GM21381 (cell line): ENCODE measurements around the gene RHOD.

ENCODE experiments used
- ATAC-seq: cut with Tn5 transposase; IDR thresholded peaks from one replicate; pipeline ENCODE4 v1.9.1; 2021; ENCODE audit warnings: mild to moderate bottlenecking, moderate library complexity; ENCODE audit not compliant: unreplicated experiment

Gene RHOD

DNA sequence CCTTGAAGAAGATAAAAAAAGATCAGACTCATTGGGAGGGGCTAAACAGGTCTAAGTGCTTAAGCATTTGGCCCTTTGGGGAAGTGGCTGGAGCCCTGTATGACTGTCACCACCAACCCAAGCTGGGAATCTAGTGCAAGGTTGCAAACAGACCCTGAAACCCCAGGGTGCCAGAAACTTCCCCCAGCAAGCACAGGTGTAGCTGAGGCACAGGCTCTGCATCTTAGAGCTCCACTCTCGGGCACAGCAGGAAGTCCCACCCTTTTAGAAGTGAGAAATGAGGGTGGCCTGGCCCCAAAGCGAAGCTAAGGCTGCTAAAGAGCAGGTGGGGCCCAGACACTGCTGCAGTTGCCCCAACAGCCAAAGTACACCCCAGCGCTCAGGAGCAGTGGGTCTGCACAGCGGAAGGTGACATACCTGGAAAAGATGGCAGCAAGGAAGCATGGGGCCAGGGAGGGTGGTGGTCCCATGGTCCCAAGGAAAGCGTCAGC lies 56.6 kb downstream of the RHOD start:
- ATAC-seq = peak; percentile 55

- ATAC-seq = no peak
These were observed 57.7 kb downstream of the RHOD start for GRCh38 chr11:67114275-67114896.

GRCh38 chr11:67116758-67117105 lies 60.1 kb downstream of the RHOD start:
- ATAC-seq = no peak

DNA sequence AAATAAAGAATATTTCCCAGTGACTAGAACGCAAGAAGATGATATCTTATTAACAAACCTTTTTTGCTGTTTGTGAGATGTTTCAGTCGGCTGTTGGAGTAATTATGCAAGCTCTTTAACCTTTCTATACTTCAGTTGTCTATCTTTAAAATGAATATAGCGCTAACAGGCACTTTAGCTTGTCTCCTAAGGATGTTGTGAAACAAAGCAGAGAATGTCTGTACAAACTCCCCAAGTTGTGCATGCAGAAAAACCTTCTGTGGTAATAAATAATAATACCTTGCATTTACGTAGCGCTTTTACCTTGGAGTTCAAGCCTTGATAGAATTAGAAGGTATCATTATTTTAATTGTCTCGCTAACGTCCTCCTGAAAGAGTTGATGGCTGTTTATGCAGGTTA lies 60.5 kb downstream of the RHOD start:
- no peak for ATAC-seq

GRCh38 chr11:67117672-67118180 lies 61.1 kb downstream of the RHOD start:
- ATAC-seq = peak; percentile 8

DNA sequence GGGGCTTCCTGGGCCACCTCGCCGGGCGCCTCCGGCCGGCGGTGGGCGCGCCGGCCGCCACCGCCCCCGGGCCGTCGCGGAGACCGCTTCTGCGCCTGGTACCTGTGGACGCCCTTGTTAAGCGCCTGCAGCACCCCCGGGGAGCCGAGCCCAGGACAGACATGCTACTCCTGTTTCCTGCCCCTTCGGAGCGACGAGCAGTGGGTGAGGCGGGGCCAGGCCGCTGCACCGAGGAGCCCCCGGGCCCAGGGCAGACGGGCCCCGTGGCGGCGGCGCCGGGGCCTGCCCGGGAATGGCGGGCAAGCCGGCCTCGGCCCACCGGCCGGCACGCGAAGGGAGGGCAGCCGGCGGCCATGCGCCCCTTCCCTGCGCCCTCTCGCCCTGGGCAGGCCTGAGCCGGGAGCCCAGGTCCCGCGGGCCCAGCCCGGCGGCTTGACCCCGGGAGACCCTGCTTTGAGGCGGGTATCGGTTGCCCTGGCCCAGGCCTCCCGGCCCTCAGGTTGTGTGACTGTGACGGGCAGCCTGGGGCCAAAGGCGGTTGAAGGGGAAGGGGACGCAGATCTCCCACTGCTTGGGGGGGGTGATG lies 61.6 kb downstream of the RHOD start:
- peak; percentile 9 for ATAC-seq

- ATAC-seq = peak; percentile 57
These were observed 62.3 kb downstream of the RHOD start, which contains the start of gene KDM2A for GRCh38 chr11:67118801-67119584. TSS of gene KDM2A (plus strand) at chr11:67119263. CDS start at chr11:67121317, 2,054 bp downstream.

DNA sequence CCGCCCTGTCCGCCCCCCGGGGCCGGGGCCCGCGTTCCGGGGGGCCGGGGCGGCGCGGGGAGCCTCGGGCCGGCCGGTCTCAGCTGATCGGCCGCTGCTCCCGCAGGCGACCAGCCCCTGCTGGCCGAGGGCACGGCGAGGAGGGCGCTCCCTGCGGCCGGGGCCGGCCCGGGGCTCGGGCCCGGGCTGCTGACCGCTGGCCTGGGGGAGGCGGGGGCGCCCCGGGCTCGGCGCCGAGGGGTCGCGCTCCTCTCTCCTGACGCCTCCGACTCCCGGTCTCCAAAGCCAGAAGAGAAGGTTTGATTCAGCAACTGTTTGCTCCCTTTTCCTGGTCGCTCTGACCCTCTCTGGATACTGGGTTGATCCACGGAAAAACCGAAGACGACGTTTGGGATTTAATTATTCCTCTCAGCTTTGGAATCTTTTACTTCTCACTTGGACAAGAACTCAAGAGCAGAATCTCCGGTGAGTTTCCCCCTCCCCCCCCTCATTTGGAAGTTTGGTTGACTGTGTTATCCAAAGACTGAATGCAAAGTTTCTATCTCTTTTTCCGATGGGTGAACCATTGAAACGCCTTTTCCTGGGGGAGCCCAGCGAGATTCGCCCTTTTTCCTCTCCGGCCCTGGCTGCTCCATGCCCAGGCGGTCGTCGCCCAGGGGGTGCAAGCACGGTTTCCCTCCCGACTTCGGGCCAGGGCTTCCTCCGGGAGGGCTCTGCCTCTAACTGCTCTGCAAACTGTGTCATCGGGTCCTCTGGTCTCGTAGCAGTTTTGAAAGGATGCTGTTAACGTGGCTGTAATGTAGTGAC lies 63.1 kb downstream of the RHOD start:
- peak; percentile 16 for ATAC-seq

GRCh38 chr11:67120456-67120855 lies 63.8 kb downstream of the RHOD start:
- ATAC-seq = no peak

DNA sequence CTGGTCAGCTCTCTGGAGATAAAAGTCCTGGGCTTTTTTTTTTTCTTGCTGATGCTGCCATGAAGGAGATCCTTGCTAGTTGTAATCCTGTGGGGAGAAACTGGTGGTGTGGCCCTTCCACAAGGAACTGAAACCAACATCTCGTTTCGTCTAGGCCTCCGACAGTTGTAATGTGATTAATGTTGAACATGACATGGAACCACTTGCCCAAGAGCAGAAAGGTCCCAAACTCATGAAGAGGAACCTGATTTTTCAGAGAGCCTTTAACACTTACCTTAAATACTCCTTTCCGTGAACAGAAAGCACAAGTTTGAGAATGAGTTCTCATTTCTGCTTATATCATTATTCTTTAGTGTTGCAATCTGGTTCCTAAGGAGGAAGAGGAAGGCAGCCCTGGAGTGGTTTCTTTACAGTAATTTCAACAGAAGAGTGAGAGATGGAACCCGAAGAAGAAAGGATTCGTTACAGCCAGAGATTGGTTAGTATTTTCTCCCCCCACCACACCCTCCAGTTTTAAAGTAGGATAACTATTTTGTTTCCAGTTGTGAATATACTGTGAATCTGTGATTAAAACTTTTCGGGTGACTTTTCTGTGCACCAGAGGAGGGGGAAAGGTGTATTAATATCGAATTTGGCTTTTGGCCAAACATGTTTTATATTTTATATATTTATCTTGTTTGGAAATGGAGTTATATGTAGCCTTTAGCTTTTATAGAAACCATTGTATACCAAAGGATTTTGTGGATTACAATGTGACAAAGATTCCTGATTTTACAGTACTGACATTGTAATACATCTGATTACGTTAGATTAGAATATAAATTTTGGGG lies 64.4 kb downstream of the RHOD start:
- ATAC-seq = no peak
